ENCODE results near the gene THOC6. TPM values are rescaled to one million over a fixed set of nuclear protein-coding genes. Genes with fewer than 3 reads are reported as not detected.

The THOC6 gene
- total RNA-seq, 1 donor from 2014 or later = 27.4 TPM

- H3K27ac Mint-ChIP-seq (ENCODE audit: unreplicated experiment) = no peak overlapping the region
- H3K27me3 Mint-ChIP-seq (ENCODE audit: low read depth) = no peaks in the 10 kb centered on the region
- no peak for TF ChIP-seq CTCF (IDR thresholded peaks at IDR 0.05)
- H3K4me3 Mint-ChIP-seq (ENCODE audit: unreplicated experiment) = no peak overlapping the region
- no peak for DNase-seq (ENCODE audit: low spot score)
- no peaks in the 10 kb centered on the region for H3K36me3 Mint-ChIP-seq (ENCODE audit: low read depth)
- peaks cover 17% of the 10 kb centered on the region for H3K4me1 Mint-ChIP-seq (ENCODE audit: low read depth)
- H3K9me3 Mint-ChIP-seq (ENCODE audit: low read depth) = no peaks in the 10 kb centered on the region
Measured at GRCh38 chr16:2977440-2977839, 46.4 kb upstream of the THOC6 start.

GRCh38 chr16:2979669-2980226, 44.1 kb upstream of the THOC6 start:
- Mint-ChIP-seq H3K9me3 (ENCODE audit: low read depth) (no peaks in the 10 kb centered on the region), H3K4me3 (ENCODE audit: unreplicated experiment) (peak overlapping the region; percentile 72), H3K4me1 (ENCODE audit: low read depth) (peaks cover 20% of the 10 kb centered on the region), H3K27me3 (ENCODE audit: low read depth) (no peaks in the 10 kb centered on the region), H3K36me3 (ENCODE audit: low read depth) (no peaks in the 10 kb centered on the region), H3K27ac (ENCODE audit: unreplicated experiment) (peak overlapping the region; percentile 76)
- no peak for DNase-seq (ENCODE audit: low spot score)
- TF ChIP-seq CTCF (IDR thresholded peaks at IDR 0.05) = no peak

- H3K36me3 Mint-ChIP-seq (ENCODE audit: low read depth) = no peaks in the 10 kb centered on the region
Measured at GRCh38 chr16:2980227-2981176, 43.3 kb upstream of the THOC6 start, which contains the start of gene PKMYT1. TSS of gene PKMYT1 (minus strand) at chr16:2980446. CDS start at chr16:2979657, 789 bp downstream.

GRCh38 chr16:2981177-2981898, 42.5 kb upstream of the THOC6 start:
- no peaks in the 10 kb centered on the region for H3K27me3 Mint-ChIP-seq (ENCODE audit: low read depth)
- peaks cover 20% of the 10 kb centered on the region for H3K4me1 Mint-ChIP-seq (ENCODE audit: low read depth)
- no peak for DNase-seq (ENCODE audit: low spot score)
- H3K27ac Mint-ChIP-seq (ENCODE audit: unreplicated experiment) = peak overlapping the region; percentile 77
- no peak for TF ChIP-seq CTCF (IDR thresholded peaks at IDR 0.05)
- no peaks in the 10 kb centered on the region for H3K9me3 Mint-ChIP-seq (ENCODE audit: low read depth)
- H3K36me3 Mint-ChIP-seq (ENCODE audit: low read depth) = no peaks in the 10 kb centered on the region
- H3K4me3 Mint-ChIP-seq (ENCODE audit: unreplicated experiment) = peak overlapping the region; percentile 72

More at GRCh38 chr16:2980227-2981176, 43.3 kb upstream of the THOC6 start, which contains the start of gene PKMYT1:
- Mint-ChIP-seq H3K27ac (ENCODE audit: unreplicated experiment) (peak within 1 kb of the TSS; percentile 76), H3K4me3 (ENCODE audit: unreplicated experiment) (peak within 1 kb of the TSS; percentile 72), H3K9me3 (ENCODE audit: low read depth) (no peaks in the 10 kb centered on the region), H3K4me1 (ENCODE audit: low read depth) (peaks cover 20% of the 10 kb centered on the region), H3K27me3 (ENCODE audit: low read depth) (no peaks in the 10 kb centered on the region)
- no peak for TF ChIP-seq CTCF (IDR thresholded peaks at IDR 0.05)
- no peak for DNase-seq (ENCODE audit: low spot score)

GRCh38 chr16:2981899-2982250, 42.0 kb upstream of the THOC6 start:
- Mint-ChIP-seq H3K4me1 (ENCODE audit: low read depth) (peaks cover 20% of the 10 kb centered on the region), H3K27me3 (ENCODE audit: low read depth) (no peaks in the 10 kb centered on the region), H3K36me3 (ENCODE audit: low read depth) (no peaks in the 10 kb centered on the region), H3K27ac (ENCODE audit: unreplicated experiment) (peak overlapping the region; percentile 77), H3K9me3 (ENCODE audit: low read depth) (no peaks in the 10 kb centered on the region), H3K4me3 (ENCODE audit: unreplicated experiment) (peak overlapping the region; percentile 54)
- TF ChIP-seq CTCF (IDR thresholded peaks at IDR 0.05) = no peak
- no peak for DNase-seq (ENCODE audit: low spot score)

Measured in chondrocyte (in vitro differentiated cells).